HG02678 (cell line): ENCODE results near the gene TAAR8.
"Not testable (repeated sequence)": the region's sequence is repeated elsewhere in the genome, so short reads cannot be mapped to it uniquely, and the experiment has no call there.

ENCODE experiments used
- ATAC-seq: cut with Tn5 transposase; IDR thresholded peaks from one replicate; pipeline ENCODE4 v1.9.1; 2021; ENCODE audit warnings: mild to moderate bottlenecking, moderate library complexity; ENCODE audit not compliant: unreplicated experiment

The TAAR8 gene

GRCh38 chr6:132544826-132545225, 7.6 kb upstream of the TAAR8 start:
- no peak for ATAC-seq

- ATAC-seq = no peak
These were observed 3.6 kb upstream of the TAAR8 start for GRCh38 chr6:132548746-132549463.

- ATAC-seq = no peak
These were observed 1.3 kb upstream of the TAAR8 start for GRCh38 chr6:132551214-132551613.

GRCh38 chr6:132560087-132560486, 7.6 kb downstream of the TAAR8 start:
- not testable (repeated sequence) for ATAC-seq

- ATAC-seq = no peak
These were observed 13.9 kb downstream of the TAAR8 start for GRCh38 chr6:132566404-132566803.

- no peak for ATAC-seq
These were observed 15.1 kb downstream of the TAAR8 start for GRCh38 chr6:132567566-132567965.

GRCh38 chr6:132568611-132569010, 16.1 kb downstream of the TAAR8 start:
- ATAC-seq = no peak

- ATAC-seq = no peak
These were observed 16.7 kb downstream of the TAAR8 start for GRCh38 chr6:132569170-132569569.

- no peak for ATAC-seq
These were observed 17.8 kb downstream of the TAAR8 start, which contains the start of gene TAAR6 for GRCh38 chr6:132570221-132570777. Gene TAAR6, plus strand, starts transcription at chr6:132570322. Its CDS starts 0 bp downstream, at chr6:132570322.

- no peak for ATAC-seq
These were observed 19.3 kb downstream of the TAAR8 start for GRCh38 chr6:132571774-132572173.

GRCh38 chr6:132584698-132585097, 32.2 kb downstream of the TAAR8 start:
- no peak for ATAC-seq

- no peak for ATAC-seq
These were observed 35.0 kb downstream of the TAAR8 start for GRCh38 chr6:132587424-132587823.

- ATAC-seq = no peak
These were observed 37.0 kb downstream of the TAAR8 start, which contains the start of gene TAAR5 for GRCh38 chr6:132589454-132589853. Gene TAAR5, minus strand, starts transcription at chr6:132589741. Its CDS starts 55 bp downstream, at chr6:132589686.

GRCh38 chr6:132590362-132590761, 37.9 kb downstream of the TAAR8 start:
- ATAC-seq = no peak

GRCh38 chr6:132592855-132593254, 40.4 kb downstream of the TAAR8 start:
- no peak for ATAC-seq

- ATAC-seq = no peak
These were observed 43.7 kb downstream of the TAAR8 start for GRCh38 chr6:132596201-132596600.

GRCh38 chr6:132598473-132598872, 46.0 kb downstream of the TAAR8 start:
- peak; percentile 75 for ATAC-seq

GRCh38 chr6:132600900-132601299, 48.4 kb downstream of the TAAR8 start:
- not testable (repeated sequence) for ATAC-seq
